Upper lobe of left lung (tissue), 6 donors: ENCODE results near the gene WDR83. TPM values are rescaled to one million over a fixed set of nuclear protein-coding genes. Genes with fewer than 3 reads are reported as not detected.
A peak's percentile ranks its signal among the peaks of the same experiment; 100 is the strongest.

ENCODE experiments used
- ATAC-seq, 2 donors: fragments of 200-7000 bp; cut with Tn5 transposase; one replicate each; pipeline ENCODE4 v1.9.1; 2022; ENCODE audit warnings: mild to moderate bottlenecking in 2 of 2, moderate library complexity in 2 of 2; ENCODE audit not compliant: low FRiP score in 2 of 2
- DNase-seq, 2 donors: peaks; one replicate each; pipeline ENCODE4 v3.0.0-alpha.2; 2019 to 2020
- H3K27ac ChIP-seq, 4 donors: fragments of 200-600 bp; sonication (generic); one replicate each; pipeline ENCODE4 v1.5.1; 2016 to 2019
- H3K27me3 ChIP-seq, 4 donors: fragments of 200-600 bp; sonication (generic); one replicate each; pipeline ENCODE4 v1.5.1; 2017 to 2019
- H3K36me3 ChIP-seq, 4 donors: fragments of 200-600 bp; sonication (generic); one replicate each; pipeline ENCODE4 v1.5.1; 2016 to 2019
- H3K4me1 ChIP-seq, 4 donors: fragments of 200-600 bp; sonication (generic); one replicate each; pipeline ENCODE4 v1.5.1; 2018 to 2019
- H3K4me3 ChIP-seq, 4 donors: fragments of 200-600 bp; sonication (generic); one replicate each; pipeline ENCODE4 v1.5.1; 2017 to 2019; ENCODE audit warnings: mild to moderate bottlenecking in 2 of 4, moderate library complexity in 1 of 4
- H3K9me3 ChIP-seq, 4 donors: fragments of 200-600 bp; sonication (generic); one replicate each; pipeline ENCODE4 v1.5.1; 2018 to 2019
- EP300 ChIP-seq, 4 donors: sonication (generic); formaldehyde crosslinking; IDR thresholded peaks; one replicate each; pipeline ENCODE4 v1.5.1; 2017; ENCODE audit warnings: antibody characterized with exemption in 4 of 4, control low read depth in 2 of 4
- POLR2A ChIP-seq, 4 donors: fragments of 450-650 bp; IDR thresholded peaks; one replicate each; pipeline ENCODE4 v1.5.1; 2016 to 2017; ENCODE audit warnings: antibody characterized with exemption in 4 of 4, mild to moderate bottlenecking in 2 of 4
- POLR2AphosphoS5 ChIP-seq, 2 donors: sonication (generic); formaldehyde crosslinking; IDR thresholded peaks; one replicate each; pipeline ENCODE4 v1.5.1; 2017; ENCODE audit warnings: antibody characterized with exemption in 2 of 2
- WGBS, 2 donors: methylation state at CpG; one replicate each; pipeline ENCODE4 v1.1.5; 2017 to 2018; 5-methylcytosine and 5-hydroxymethylcytosine counted together
- total RNA-seq, 6 donors: library from RNA; depleted of rRNA in 4 of 6; stranded (reverse); fragments of >200 nt in 4 of 6; gene quantifications; one replicate each; pipeline versions ENCODE4 v1.1.0 to v1.2.1, GENCODE V29; 2016 to 2021
- TF ChIP-seq, protein P1 (sequence below), 6 experiments: fragments of 450-650 bp in 4 of 6; fragments of 200-600 bp in 2 of 6; sonication (generic) in 2 of 6; IDR thresholded peaks; one replicate each; pipeline ENCODE4 v1.5.1; 2016 to 2019; ENCODE audit warnings: antibody characterized with exemption in 6 of 6
- donor health status: DM: no; HTN: no; CAD: no; lungs with moderate emphysema.
- donor health status: DM: no; HTN: yes; CAD: no; lungs with severe emphysema.

WDR83 gene
- total RNA-seq, 6 donors from 2014 or later: 6.1 to 12.9 (median 8.4) TPM

DNA sequence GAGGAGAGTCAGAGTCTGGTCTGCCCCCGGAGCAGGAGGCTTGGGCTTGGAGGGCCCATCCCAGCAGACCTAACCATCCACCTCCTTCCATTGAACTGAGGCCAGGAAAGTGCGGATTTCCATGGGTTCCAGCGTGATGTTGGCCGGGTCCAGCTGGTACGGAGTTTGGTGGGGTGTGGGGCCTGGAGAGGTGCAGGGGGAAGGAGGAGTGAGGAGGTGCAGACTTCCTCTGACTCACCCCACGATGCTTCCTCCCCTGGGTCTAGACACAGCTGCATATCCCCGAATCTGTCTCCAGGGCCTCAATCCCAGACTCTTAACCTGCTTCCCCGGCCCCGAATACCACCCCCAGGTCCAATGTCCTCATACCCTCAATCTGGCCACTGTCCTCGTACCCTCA lies 20.1 kb upstream of the WDR83 start:
- Histone ChIP-seq H3K9me3 (no peaks in the 10 kb centered on the region), H3K27ac (no peak overlapping the region), H3K27me3 (no peaks in the 10 kb centered on the region), H3K36me3 (peaks cover 0 to 1% (median 0%) of the 10 kb centered on the region in 4 donors), H3K4me1 (peaks cover 8 to 21% (median 12%) of the 10 kb centered on the region in 4 donors), H3K4me3 (no peak overlapping the region)
- 87 to 88% methylated on average over 10 of the region's 10 CpGs for WGBS, 2 donors
- ATAC-seq (no peak), DNase-seq (no peak)
- TF ChIP-seq POLR2AphosphoS5 (IDR thresholded peaks at IDR 0.05) (no peak), EP300 (IDR thresholded peaks at IDR 0.05) (no peak), POLR2A (IDR thresholded peaks at IDR 0.05) (no peak)
- TF ChIP-seq, protein P1, sequence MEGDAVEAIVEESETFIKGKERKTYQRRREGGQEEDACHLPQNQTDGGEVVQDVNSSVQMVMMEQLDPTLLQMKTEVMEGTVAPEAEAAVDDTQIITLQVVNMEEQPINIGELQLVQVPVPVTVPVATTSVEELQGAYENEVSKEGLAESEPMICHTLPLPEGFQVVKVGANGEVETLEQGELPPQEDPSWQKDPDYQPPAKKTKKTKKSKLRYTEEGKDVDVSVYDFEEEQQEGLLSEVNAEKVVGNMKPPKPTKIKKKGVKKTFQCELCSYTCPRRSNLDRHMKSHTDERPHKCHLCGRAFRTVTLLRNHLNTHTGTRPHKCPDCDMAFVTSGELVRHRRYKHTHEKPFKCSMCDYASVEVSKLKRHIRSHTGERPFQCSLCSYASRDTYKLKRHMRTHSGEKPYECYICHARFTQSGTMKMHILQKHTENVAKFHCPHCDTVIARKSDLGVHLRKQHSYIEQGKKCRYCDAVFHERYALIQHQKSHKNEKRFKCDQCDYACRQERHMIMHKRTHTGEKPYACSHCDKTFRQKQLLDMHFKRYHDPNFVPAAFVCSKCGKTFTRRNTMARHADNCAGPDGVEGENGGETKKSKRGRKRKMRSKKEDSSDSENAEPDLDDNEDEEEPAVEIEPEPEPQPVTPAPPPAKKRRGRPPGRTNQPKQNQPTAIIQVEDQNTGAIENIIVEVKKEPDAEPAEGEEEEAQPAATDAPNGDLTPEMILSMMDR (IDR thresholded peaks at IDR 0.05): no peak

DNA sequence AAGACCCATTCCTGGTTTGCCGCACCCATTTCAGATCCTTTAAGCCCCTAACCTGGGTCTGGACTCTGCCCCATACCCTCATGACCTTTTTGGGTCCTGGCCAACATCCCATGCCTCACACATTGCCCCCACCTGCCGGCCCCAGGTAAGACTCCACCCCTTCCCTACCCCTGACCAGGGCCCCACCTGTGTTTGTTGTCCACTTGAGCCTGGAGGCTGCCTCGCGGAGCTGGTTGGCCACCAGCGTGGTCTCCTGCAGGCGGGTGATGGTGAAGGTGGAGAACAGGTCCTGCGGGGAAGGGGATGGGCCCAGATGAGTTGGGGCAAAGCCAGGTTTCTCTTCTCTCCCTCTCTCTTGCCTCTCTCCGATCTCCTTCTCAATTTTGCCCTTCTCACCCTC lies 19.6 kb upstream of the WDR83 start:
- TF ChIP-seq EP300 (IDR thresholded peaks at IDR 0.05) (no peak), POLR2AphosphoS5 (IDR thresholded peaks at IDR 0.05) (no peak), POLR2A (IDR thresholded peaks at IDR 0.05) (no peak)
- TF ChIP-seq, protein P1 (IDR thresholded peaks at IDR 0.05): no peak
- Histone ChIP-seq H3K4me1 (peaks cover 8 to 21% (median 12%) of the 10 kb centered on the region in 4 donors), H3K4me3 (peak overlapping the region in 3 of 4 donors; percentile 44 to 51 (median 45)), H3K9me3 (no peaks in the 10 kb centered on the region), H3K27me3 (no peaks in the 10 kb centered on the region), H3K27ac (no peak overlapping the region), H3K36me3 (peaks cover 0 to 6% (median under 1%) of the 10 kb centered on the region in 4 donors)
- 74 to 85% methylated on average over 7 to 8 of the region's 8 CpGs for WGBS, 2 donors
- DNase-seq (no peak), ATAC-seq (no peak)

DNA sequence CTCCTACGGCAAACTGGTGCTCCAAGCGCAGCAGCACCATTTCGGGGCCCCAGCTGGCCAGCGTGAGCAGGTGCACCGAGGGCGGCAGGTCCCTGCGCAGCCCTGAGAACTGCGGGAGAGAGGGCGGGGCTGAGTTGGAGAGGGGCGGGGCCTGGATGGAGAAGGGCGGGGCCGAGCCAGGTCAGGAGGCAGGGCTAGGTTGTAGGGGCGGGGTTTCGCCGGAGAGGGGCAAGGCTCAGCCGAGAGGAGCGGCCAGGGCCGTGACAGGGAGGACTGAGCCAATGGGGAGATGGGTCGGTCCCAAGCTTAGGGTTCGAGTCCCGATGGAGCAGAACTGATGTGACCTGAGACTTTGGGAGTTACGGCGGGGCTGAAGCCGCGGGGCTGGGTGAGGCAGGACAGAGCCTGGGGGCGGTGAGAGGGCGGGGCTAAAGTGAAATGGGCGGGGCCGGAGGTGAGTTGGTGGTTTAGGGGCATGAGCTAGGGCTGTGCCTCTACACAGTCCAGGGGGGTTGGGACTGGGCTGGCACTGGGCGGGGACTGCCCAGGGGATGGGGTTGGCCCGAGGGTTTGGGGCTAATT lies 19.0 kb upstream of the WDR83 start:
- Histone ChIP-seq H3K4me3 (peak overlapping the region; percentile 2 to 51 (median 44)), H3K4me1 (peaks cover 8 to 21% (median 12%) of the 10 kb centered on the region in 4 donors), H3K27me3 (no peaks in the 10 kb centered on the region), H3K9me3 (no peaks in the 10 kb centered on the region), H3K36me3 (peaks cover 0 to 10% (median 1%) of the 10 kb centered on the region in 4 donors), H3K27ac (peak overlapping the region in 1 of 4 donors; percentile 12)
- WGBS, 2 donors: 24 to 50% methylated on average over 26 to 31 of the region's 31 CpGs
- TF ChIP-seq, protein P1 (IDR thresholded peaks at IDR 0.05): peak in 2 of 6 experiments; percentile 29 to 42
- no peak for TF ChIP-seq POLR2A (IDR thresholded peaks at IDR 0.05)
- ATAC-seq (peak; percentile 89 to 95), DNase-seq (peak; percentile 84 to 89)

DNA sequence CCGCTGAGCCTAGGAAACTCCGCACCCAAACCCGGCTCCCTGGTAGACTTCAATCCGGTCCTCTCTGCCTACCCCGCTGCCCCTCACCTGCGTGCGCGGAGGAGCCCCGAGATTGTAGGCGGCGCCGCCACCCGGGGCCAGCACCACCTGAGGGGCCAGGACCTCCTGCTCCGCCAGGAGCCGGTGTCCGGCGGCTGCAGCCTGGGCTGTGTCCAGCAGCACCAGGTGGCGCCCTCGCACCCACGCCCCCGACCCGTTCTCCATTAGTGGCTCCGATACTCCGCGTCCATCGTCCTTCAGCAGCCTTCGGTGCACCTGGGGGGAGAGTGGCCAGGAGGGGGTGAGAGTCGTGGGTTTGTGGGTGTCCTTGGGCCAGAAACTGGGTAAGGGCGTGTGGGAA lies 18.5 kb upstream of the WDR83 start:
- peaks cover 8 to 21% (median 12%) of the 10 kb centered on the region in 4 donors for H3K4me1 ChIP-seq
- TF ChIP-seq POLR2AphosphoS5 (IDR thresholded peaks at IDR 0.05): no peak
- no peak for TF ChIP-seq EP300 (IDR thresholded peaks at IDR 0.05)
- TF ChIP-seq POLR2A (IDR thresholded peaks at IDR 0.05): no peak
- TF ChIP-seq, protein P1 (IDR thresholded peaks at IDR 0.05): peak in 3 of 6 experiments; percentile 9 to 40 (median 10)
- DNase-seq: peak; percentile 37 to 86
- H3K27me3 ChIP-seq: no peaks in the 10 kb centered on the region
- H3K36me3 ChIP-seq: peaks cover 0 to 10% (median 1%) of the 10 kb centered on the region in 4 donors
- peak; percentile 5 to 57 for ATAC-seq
- no peak overlapping the region for H3K27ac ChIP-seq
- peak overlapping the region; percentile 2 to 51 (median 44) for H3K4me3 ChIP-seq
- H3K9me3 ChIP-seq: no peaks in the 10 kb centered on the region
- 7 to 54% methylated on average over 14 to 28 of the region's 29 CpGs for WGBS, 2 donors

DNA sequence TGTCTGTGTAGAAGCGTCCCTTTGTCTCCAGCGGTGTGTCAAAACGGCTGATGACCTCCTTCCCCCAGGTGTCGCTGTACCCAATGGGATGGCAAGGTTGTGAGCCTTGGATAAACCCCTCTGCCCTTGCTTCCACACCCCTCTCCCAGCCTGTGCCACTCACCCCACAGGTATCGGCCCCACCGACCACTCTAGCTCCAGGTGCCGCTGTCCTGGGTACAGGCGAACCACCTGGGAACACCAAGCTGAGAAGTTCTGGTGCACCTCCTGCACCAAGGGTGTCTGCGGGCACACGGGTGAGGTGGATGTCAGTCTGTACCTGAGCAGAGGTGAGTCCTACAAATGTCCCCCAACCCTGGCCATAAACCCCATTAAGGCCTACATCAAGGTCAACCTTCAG lies 16.7 kb upstream of the WDR83 start:
- ATAC-seq (no peak), DNase-seq (no peak)
- no peaks in the 10 kb centered on the region for H3K27me3 ChIP-seq
- WGBS, 2 donors: 81 to 98% methylated on average over 8 to 10 of the region's 10 CpGs
- TF ChIP-seq, protein P1 (IDR thresholded peaks at IDR 0.05): no peak
- TF ChIP-seq EP300 (IDR thresholded peaks at IDR 0.05): no peak
- TF ChIP-seq POLR2AphosphoS5 (IDR thresholded peaks at IDR 0.05): no peak
- no peak for TF ChIP-seq POLR2A (IDR thresholded peaks at IDR 0.05)
- H3K9me3 ChIP-seq: no peaks in the 10 kb centered on the region
- peaks cover 8 to 21% (median 12%) of the 10 kb centered on the region in 4 donors for H3K4me1 ChIP-seq
- peaks cover 3 to 23% (median 8%) of the 10 kb centered on the region in 4 donors for H3K36me3 ChIP-seq
- no peak overlapping the region for H3K4me3 ChIP-seq
- no peak overlapping the region for H3K27ac ChIP-seq
